ENCODE measurements around the gene STAMBP.
A peak's percentile ranks its signal among the peaks of the same experiment; 100 is the strongest.

The STAMBP gene

DNA sequence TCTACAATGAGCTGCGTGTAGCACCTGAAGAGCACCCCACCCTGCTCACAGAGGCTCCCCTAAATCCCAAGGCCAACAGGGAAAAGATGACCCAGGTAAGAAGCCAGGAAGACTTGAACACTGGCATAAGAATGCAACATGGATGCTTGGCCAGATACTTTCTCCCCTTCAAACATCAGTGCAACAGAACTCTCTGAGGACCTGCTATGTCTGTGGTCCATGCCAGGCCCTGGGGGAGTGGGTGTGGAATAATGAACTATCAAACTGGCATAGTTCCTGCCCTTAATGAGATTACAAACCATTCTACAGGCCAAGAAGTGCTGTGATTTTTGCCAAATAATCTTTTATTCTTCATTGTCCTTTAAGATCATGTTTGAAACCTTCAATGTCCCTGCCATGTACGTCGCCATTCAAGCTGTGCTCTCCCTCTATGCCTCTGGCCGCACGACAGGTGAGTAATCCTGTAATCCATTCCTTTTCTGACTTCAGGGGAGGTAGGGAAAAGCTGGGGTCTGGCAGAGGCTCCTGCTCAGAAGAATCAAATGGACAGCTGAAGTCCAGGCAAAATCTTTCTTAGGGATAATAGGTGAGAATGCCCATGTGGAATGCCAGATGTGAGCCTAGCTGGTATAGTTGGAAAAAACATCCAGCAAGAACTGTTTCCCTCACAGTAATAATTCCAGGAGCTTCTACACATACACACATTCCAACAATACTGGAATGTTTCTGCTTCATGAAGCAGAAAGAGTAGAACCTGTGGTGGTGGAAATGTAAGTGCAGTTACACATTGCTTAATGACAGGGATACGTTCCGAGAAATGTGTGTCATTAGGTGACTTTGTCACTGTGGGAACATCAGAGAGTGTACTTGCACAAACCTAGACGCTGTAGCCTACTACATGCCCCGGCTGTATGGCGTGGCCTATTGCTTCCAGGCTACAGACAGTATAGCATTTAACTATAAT is 80.2 kb downstream of the STAMBP start:
- no peak for DNase-seq

DNA sequence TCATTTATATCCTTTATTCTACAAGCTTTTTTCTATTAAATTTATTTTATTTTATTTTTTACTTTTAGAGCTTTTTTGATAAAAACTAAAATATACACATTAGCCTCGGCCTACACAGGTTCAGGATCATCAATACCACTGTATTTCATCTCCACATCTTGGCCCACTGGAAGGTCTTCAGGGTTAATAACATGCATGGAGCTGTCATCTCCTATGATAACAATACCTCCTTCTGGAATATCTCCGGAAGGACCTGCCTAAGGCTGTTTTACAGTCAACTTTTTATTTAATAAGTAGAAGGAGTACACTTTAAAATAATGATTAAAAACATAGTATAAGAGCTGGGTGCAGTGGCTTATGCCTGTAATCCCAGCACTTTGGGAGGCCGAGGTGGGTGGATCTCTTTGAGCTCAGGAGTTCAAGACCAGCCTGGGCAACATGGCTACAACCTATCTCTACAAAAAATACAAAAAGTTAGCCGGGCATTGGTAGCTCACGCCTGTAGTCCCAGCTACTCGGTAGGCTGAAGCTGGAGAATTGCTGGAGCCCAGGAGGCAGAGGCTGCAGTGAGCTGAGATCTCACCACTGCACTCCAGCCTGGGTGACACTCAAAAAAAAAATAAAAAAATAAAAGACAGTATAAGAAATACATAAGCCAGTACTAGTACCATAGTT is 82.2 kb downstream of the STAMBP start:
- no peak for DNase-seq

DNA sequence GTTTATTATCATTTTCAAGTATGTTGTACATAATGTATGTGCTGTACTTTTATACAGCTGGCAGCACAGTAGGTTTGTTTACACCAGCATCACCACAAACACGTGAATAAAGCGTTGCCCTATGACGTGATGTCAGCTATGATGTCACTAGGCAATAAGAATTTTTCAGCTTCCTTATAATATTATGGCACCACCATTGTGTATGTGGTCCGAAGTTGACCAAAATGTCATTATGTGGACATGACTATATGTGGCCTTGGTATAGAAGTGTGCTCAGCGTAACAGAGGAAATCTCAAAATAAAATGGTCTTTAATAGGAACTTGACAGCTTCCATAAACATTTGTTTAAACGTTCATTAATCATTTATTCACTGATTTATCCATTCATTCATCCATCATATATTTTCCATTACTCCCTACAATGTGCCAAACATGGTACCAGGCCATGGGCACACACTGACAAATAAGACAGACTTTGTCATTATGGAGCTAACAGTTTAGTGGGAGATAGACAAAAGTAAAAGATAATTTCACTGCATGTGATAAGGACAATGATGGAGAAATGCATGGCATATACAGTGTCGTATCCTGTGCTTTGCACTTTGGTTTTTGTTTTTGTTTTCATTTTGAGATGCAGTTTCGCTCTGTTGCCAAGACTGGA is 82.9 kb downstream of the STAMBP start:
- no peak for DNase-seq

DNA sequence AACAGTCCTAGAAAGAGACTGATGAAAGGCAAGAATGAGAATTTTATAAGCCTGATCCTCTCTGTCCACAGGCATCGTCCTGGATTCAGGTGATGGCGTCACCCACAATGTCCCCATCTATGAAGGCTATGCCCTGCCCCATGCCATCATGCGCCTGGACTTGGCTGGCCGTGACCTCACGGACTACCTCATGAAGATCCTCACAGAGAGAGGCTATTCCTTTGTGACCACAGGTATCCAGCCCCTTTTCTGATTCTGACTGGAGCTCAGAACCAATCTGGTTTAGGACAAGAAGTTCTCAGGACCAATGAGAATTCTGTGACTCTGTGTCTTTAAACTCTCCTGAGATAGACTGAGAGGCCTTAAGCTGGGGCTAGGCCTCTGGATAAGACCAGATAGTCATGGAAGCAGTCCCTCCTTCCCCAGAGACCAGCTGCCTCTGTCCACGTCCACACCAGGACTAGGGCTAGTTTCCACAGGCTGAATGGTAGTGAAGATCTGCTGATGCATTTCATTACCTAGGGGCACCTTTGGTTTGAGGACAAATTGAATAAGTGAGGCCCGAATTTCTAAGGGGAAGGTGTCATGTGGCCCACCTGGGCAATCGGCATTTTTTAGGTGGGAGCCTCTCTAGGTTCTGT is 84.8 kb downstream of the STAMBP start:
- DNase-seq = no peak

DNA sequence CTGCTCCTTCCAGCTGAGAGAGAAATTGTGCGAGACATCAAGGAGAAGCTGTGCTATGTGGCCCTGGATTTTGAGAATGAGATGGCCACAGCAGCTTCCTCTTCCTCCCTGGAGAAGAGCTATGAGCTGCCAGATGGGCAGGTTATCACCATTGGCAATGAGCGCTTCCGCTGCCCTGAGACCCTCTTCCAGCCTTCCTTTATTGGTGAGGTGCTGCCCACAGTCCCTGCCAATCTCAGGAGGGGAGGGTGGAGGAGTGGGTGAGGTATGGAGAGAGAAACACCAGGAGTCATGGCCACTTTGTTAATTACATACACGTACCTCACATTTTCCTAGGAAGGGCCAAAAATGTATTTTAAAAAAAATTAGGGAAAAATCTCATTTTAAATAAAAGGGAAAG is 85.9 kb downstream of the STAMBP start:
- no peak for DNase-seq

DNA sequence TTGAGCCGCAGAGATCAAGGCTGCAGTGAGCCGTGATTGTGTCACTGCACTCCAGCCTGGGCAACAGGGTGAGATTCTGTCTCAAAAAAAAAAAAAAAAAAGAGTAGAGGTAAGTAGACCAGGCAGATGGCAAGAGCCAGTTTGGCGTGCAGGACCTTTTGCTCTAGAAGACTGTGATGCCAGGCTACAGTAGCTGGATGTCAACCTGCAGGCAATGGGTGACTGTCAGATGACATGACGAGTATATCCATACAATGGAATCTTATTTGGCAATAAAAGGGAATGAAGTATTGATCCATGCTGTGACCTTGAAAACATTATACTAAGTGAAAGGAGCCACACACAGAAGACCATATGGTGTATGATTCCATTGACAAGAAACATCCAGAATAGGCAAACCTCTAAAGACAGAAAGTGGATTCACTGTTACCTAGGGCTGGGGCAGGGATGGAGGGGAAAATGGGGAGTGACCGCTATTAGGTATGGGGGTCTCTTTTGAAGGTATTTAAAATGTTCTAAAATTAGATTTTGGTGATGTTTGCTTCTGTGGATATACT is 86.8 kb downstream of the STAMBP start:
- DNase-seq = no peak

DNA sequence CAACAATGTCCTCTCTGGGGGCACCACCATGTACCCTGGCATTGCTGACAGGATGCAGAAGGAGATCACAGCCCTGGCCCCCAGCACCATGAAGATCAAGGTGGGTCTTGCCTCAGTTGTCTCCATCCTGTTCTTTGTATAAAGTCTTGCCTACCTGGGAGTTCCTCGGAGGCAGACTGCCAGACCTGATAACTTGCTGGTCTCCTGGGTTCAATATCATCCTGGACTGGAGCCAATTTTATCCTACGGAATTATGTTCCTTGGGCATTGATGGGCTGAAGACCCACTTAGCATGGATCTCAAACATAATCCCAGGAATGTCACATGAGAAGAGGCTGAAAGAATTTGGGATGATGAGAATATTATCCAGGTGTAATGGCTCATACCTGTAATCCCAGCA is 87.9 kb downstream of the STAMBP start:
- DNase-seq = no peak

DNA sequence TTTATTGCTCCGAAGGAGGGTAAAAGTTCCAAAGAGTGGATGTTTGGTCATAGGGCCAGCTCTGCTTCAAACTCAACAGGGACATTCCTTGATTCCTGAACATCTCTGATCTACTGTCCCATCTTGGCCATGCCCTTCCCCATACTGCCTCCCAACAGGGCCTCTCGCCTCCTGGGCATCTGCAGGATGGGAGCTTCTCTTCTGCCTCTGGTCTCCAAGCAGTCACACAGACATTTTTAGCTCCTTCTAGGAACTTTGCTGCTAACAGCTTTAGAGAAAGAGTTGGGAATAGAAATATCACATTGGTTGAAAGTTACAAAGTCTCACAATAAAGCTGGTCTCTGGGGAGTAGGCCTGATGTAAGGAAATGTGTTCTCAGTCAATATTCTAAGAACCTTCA is 88.5 kb downstream of the STAMBP start:
- no peak for DNase-seq

DNA sequence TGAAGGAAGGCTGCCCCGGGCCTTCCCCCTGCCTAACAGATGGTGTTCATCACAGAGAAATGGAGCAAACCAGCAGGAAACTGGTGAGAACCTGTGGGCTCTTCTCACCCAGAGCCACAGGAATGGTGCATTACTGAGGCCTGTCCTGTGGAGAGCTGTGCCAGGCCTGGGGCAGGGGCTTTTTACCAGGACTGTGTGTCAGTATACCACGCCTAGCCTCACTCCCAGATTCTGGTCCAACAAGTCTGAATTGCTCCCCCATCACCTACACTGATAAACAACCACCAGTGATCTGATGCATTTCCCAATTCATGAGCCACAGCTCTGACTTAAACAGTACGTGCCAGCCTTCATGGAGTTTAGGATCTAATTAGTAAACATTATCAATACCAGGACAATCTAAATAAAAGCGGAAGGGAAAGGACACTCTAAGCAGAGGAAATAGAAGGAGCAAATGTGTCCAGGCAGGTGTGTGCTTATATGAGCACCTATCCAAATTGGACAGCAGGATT is 89.0 kb downstream of the STAMBP start:
- DNase-seq = no peak

DNA sequence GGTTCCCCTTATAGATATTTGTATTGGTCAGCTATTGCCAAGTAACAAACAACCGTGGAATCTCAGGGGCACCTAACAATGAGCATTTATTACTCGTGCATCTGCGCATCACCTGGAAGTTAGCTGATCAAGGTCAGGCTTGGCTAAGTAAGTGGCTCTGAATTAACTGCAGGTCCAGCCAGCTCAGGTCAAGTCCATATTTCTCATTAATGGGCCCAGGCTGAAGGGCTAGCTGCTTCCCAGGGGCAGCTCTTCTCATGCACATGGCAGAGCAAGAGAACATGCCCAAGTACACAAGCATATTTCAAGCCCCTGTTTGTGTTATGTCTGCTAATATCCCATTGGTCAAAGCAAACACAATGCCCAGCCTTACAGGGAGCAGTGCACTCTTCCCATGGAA is 90.1 kb downstream of the STAMBP start:
- DNase-seq = no peak

DNA sequence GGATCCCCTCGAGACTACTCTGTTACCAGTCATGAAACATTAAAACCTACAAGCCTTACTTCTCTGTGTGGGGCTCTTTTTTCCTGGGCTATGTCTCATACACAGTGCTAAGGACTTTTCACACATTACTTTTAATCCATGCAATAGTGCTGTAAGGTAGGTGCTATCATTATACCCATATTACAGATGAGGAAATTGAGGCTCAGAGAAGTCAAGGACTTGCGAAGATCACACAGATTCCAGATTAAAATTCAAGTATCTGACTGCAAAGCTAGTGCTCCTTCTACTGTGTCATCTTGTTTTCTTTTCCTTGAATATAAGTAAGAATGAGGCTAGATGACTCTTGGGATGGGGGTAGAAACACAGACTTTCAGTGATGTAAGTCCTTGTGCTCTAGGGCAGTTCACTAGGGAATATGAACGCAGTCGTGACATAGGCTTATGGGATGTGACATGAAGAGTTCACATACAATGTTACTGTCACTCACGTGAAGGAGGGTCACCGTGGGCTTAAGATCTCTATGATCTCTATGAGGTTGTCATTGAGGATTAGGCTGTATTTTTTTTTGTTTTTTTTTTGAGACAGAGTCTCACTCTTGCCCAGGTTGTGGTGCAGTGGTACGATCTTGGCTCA is 91.0 kb downstream of the STAMBP start:
- DNase-seq = no peak

DNA sequence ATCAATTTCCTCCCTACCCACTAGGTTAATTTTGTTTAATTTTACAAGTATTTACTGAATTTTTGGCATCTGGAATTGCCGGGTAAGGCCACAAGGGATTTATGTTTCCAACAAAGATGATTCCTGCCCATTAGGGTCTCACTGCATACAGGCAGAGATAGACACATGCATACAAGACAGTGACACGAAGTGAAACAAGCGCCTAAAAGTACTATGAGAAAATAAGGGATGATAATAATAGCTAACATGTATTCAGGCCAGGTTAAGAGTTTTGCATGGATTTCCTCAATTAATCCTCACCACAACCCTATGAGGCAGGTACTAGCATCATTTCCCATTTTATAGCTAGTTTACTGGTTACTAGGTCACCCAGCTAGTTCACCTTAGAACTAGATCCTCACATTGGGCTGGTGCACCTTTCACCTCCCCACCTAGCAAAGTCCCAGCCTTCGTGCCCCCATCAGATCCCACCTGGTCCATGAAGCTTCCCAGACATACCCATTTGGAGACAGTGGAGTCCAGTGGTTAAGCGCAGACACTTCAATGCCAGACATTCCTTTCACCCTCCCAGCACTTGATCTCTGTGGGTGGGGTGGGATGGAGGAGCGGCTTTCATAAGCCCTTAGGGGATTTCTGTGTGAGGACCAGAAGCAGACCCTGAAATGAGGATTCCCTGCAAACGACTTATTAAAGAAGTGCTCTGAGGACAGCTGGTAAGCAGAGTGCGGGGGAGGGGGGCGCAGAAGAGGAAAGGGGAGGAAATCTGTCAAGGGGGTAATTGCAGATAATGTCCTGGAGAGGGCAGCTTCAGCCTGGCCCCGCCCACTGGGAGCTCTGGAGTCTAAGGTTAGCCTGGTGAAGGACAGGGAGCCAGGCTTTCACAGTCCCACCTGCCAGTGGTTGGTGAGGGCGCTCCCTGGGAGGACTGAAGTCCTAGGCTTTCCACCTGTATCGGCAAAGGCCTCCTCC is 92.1 kb downstream of the STAMBP start:
- peak in 2 of 5 experiments; percentile 25 to 43 for DNase-seq

DNA sequence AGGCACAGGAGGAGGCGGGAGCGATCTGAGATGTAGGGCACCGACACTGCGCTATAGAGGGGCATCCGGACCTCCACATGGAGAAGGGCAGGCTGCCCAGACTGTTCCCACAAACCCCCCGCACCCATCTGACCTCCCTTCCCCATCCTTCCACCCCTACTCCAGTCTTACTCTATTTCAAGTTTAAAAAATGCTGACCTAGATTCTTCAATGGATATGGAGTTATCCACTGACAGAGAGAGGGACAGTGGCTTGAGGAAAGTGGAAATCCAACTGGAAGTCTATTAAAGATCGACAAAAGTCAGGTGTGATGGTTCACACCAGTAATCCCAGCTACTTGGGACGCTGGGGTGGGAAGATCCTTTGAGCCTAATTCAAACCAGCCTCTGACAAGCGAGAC is 92.8 kb downstream of the STAMBP start:
- no peak for DNase-seq

DNA sequence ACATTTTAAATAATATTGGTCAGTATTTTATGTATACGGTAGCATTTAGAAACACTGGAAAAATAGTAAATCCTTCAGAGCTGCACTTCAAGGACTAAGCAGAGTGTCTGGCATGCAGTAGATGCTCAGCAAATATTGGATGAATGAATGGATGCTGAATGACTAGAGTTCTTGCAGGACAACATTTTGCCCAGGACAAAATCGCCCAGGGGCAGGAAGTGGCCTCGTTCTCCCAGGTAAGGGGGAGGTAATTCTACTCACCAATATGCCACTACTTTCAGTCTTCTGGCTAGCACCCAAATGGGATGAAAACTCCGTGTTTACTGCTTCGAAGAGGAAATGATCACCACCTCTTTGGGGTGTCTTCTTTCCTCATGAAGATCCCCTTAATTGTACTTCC is 93.9 kb downstream of the STAMBP start:
- no peak for DNase-seq
